HG03575 (cell line): ENCODE measurements around the gene CSTF2.

Experiments used
- ATAC-seq: cut with Tn5 transposase; IDR thresholded peaks from one replicate; pipeline ENCODE4 v1.9.1; 2021; ENCODE audit not compliant: unreplicated experiment, insufficient number of reproducible peaks, low FRiP score; ENCODE audit errors: extremely low read depth

The CSTF2 gene

DNA sequence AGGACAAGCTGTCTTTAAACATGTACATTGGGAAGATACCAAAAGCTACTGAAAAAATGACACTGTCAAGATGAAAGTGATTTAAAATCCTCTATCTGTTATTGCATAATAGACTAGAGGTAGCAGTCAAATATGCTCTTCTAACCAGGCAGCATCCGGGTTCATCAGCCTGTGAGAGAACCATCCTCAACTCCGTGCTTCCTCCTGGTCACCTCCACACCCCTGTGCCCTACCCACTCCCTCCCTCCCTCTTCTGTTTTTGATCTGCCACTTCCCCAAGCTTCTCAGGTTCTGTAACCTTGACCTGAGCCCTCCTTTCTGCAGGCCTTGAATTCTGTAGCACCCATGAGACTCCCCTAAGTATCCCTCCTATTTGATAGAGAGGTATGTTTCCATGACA lies 48.1 kb downstream of the CSTF2 start:
- no peak for ATAC-seq

DNA sequence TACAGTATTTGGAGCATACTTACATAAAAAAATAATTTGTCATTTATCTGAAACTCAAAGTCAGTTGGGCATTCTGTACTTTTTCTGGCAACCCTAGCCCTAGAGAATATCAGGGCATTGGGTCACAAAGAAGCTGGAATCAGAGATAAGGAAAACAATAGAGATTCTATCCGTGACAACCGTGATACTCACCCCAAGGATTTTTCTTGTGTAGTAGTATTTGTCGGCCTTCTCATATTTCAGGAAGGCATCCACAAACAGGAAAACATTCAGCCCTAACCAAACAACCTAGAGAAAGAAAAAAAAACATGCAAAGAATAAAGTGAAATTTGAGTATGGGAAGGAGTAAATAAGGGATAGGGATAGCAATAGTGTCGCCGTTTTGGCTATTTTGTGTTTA lies 50.3 kb downstream of the CSTF2 start:
- no peak for ATAC-seq

DNA sequence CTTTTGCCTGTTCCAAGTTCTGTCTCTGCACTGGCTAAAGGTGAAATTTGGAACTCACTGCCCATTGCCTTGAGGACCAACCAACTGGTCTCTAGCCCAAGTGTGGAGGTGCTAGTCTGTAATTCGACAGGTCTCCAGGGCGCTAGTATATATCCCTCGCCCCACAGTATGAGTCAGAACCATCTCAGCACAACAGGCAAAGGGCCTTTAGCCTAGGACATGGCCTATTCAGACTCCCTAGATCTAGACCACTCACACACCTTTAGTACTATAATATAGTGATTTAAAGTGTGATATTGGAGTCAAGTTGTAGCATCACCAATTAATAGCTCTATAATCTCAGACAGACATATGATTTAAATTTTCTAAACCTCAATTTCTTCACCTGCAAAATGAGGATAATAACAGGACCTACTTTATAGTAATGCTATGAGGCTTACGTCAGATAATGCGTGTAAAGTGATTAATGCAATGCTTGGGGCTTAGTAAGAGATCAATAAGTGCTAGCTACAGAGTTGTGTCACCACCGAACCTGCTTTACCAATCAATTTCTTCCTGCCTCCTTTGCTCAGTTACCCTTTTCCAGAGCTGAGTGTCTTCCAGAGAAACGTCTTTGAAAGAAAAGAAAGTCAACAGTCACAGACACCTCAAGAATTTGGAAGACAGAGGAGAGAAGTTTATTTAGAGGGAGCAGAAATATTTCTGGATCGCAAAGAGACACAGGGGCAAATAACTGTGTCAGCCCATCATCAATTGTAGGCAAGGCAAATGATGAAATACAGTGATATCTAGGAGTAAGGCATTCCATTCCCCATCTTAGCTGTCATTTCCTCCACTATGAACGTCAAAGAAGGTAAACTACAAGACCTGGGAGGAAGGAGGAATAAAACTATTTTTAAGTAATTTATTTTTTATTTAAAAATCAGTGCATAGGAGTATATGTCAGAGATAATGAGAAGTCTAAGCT lies 51.7 kb downstream of the CSTF2 start:
- ATAC-seq: no peak

DNA sequence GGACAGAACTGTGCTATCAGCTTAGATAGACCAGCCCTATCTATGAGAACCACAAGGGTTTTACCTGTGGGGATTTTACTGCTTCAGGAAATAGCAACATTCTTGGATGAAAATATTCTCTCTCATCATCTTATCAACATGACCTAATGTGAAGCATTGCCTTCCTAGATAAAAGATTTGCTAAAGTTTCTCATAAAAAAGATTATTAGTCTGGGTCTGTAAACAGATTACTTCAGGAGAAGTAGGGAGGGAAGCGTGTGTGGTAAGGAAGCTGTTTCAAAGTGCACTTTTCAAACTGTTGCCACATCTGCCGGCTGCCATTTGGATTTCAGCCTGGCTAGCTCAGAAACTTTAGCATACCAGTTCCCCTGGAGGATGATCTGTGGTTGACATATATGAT lies 54.1 kb downstream of the CSTF2 start, which contains the start of gene NOX1:
TSS of gene NOX1 (minus strand) at position 35 of the 400 bp plus-strand sequence. CDS start 220 bp downstream, outside the sequence.
- no peak for ATAC-seq

DNA sequence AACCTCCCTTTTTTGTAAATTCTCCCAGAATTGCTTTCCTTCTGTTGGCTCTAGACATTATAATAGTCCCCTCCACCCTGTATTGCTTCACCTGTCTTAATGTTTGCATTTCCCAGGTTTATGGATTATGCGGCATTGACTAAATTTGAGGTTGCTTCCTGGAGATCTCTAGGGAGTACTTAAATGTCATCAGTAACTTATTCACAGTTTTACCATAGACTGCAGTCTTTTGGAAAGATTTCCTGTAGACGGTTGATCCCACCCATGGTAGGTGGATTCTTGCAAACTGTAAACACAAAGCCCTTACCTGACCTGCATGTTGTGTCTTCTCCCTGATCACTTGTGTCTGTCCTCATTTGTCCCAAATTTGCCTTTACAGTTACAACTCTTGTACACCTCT lies 60.2 kb downstream of the CSTF2 start:
- no peak for ATAC-seq

- no peak for ATAC-seq
Measured at GRCh38 chrX:100883654-100884053, 63.5 kb downstream of the CSTF2 start.
